Measurements from ENCODE around the gene PRRT3.
"Not testable (repeated sequence)": the region's sequence is repeated elsewhere in the genome, so short reads cannot be mapped to it uniquely, and the experiment has no call there.

PRRT3 gene

DNA sequence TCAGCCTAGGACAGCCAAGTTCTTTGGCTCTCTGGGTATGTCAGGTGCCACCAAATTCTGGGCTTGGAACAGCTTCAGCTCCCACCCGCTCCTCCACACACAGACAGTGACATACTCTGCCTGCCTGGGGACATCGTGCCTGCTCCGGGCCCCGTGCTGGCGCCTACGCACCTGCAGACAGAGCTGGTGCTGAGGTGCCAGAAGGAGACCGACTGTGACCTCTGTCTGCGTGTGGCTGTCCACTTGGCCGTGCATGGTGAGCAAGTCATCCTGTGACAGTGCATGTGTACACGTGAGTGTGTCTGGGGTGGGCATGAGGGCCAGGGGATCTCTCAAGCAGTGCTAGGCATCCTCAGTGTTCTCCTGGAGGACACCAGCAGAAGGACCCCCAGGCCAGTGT, 34.4 kb downstream of the PRRT3 start:
- no peak for DNase-seq (ENCODE audit: low read depth)

DNA sequence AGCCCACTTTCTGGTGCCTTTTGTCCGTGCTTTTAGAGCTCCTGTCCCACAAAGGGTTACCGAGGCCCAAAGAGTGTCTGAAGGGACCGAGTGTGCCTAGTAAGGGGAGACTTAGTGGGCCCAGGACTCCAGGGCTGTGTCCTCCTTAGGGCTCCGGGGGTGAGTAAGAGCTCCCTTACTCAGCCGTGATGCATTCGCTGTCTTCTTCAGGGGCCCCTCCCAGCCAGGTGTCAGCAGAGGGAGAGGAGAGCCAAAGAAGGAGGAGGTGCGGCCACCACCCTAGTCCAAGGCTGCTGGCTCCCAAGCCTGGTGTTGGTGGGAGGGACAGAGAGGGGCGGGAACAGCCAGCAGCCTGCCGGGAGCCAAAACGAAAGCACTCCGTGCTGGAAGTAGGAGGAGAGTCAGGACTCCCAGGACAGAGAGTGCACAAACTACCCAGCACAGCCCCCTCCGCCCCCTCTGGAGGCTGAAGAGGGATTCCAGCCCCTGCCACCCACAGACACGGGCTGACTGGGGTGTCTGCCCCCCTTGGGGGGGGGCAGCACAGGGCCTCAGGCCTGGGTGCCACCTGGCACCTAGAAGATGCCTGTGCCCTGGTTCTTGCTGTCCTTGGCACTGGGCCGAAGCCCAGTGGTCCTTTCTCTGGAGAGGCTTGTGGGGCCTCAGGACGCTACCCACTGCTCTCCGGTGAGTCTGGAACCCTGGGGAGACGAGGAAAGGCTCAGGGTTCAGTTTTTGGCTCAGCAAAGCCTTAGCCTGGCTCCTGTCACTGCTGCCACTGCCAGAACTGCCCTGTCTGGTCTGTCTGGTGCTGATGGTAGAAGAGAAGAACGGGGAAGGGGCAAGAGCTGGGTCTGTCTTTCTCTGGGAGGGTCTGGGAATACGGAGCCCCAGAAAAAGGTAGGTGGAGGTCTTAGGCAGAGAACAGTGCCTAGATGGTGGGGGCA, 35.2 kb downstream of the PRRT3 start, which contains the start of gene IL17RC:
TSS of gene IL17RC (plus strand) at position 365 of the 947 bp plus-strand sequence. CDS start at position 583, 218 bp downstream.
- peak; percentile 94 for DNase-seq (ENCODE audit: low read depth)

DNA sequence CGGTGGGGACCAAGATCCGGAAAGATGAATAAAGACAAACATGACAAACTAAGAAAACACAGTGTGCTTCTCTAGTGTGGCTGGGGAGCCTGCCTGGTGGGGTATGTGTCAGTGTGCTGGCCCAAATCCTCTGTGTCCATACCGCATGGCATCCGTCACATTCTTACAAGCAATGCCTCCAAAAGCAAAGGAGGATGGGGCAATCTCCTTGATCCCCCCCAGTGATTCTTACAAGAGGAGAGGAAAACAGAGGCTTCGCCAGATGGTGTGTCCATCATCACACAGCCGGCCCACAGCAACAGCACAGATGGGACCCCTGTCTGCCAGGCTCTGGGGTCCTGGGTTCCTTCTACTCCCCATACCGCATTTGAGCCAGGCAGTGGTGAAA, 35.9 kb downstream of the PRRT3 start:
- peak; percentile 56 for DNase-seq (ENCODE audit: low read depth)

DNA sequence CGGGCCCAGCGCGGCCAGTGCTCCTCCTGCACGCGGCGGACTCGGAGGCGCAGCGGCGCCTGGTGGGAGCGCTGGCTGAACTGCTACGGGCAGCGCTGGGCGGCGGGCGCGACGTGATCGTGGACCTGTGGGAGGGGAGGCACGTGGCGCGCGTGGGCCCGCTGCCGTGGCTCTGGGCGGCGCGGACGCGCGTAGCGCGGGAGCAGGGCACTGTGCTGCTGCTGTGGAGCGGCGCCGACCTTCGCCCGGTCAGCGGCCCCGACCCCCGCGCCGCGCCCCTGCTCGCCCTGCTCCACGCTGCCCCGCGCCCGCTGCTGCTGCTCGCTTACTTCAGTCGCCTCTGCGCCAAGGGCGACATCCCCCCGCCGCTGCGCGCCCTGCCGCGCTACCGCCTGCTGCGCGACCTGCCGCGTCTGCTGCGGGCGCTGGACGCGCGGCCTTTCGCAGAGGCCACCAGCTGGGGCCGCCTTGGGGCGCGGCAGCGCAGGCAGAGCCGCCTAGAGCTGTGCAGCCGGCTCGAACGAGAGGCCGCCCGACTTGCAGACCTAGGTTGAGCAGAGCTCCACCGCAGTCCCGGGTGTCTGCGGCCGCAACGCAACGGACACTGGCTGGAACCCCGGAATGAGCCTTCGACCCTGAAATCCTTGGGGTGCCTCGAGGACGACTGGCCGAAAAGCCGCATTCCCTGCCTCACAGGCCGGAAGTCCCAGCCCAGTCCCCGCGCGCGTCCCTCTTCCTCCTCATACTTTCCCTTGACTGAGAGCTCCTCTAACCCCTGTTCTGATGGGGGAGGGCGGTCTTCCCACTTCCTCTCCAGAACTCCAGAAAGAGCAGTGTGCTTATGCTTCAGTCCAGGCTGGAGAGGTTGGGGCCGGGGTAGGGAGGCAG, 36.7 kb downstream of the PRRT3 start:
- DNase-seq (ENCODE audit: low read depth): peak; percentile 71

DNA sequence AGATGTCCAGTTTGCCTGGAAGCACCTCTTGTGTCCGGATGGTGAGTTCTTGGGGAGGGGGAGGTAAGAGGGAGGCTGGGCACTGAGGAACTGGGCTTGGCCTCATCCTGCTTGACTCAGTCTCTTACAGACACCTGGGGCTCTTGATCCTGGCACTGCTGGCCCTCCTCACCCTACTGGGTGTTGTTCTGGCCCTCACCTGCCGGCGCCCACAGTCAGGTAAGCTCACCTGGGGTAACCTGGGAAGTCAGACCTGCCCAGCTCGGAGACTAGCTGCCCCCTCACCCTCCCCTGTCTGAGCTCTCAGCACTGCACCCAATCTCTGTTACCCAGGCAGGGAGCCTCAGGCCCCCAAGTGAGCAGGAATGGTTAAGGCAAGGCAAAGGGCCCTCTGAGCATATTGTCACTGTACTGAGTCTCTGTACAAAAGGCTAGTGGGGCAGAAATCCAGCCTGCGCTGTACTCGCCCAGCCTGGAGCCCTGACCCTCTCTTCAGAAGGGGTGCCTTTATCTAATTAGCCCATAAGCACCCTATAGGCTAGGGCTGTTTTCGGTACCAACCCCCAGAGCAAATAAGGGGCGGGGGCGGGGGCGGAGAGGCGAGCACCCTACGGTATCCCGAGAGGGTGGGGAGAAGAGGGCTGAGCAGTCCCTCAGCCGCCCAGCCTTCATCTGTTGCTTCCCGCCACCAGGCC, 37.5 kb downstream of the PRRT3 start:
- DNase-seq (ENCODE audit: low read depth): no peak

DNA sequence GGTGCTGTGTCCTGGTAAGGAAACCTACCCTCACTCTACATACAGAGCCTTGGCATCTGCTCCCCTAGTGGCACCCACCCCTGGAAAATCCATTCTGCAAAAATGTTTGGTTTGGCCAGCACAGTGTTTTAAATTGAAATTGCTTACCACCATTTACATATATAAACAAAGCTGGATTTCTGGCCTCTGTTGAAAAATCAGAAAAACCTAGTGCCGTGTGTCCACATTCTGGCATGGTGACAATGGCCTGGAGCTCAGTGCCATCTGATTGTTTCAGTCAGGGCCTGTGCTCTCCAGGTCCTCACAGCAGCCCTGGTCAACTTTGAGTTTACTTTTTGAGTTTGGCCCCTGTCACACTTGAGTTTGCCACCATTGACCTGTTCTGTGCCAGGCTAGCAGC, 38.2 kb downstream of the PRRT3 start:
- no peak for DNase-seq (ENCODE audit: low read depth)

DNA sequence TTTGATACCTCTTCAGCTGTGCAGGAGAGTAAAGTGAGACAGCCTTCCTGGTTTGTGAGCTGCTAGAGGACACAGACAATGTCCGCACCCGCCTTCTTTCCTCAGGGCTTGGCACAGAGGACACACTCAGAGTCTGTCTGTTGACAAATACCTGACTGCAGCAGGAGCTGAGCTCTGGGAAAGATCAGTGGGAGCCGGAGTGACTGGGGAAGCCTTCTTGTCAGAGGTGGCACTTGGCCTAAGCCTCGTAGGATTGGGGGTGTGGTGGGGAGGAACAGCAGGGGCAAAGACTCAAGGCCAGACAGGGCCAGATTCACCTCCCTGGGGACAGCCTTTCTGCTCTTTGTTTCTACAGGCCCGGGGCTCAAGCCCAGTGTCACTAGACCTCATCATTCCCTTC, 38.6 kb downstream of the PRRT3 start:
- DNase-seq (ENCODE audit: low read depth): no peak

DNA sequence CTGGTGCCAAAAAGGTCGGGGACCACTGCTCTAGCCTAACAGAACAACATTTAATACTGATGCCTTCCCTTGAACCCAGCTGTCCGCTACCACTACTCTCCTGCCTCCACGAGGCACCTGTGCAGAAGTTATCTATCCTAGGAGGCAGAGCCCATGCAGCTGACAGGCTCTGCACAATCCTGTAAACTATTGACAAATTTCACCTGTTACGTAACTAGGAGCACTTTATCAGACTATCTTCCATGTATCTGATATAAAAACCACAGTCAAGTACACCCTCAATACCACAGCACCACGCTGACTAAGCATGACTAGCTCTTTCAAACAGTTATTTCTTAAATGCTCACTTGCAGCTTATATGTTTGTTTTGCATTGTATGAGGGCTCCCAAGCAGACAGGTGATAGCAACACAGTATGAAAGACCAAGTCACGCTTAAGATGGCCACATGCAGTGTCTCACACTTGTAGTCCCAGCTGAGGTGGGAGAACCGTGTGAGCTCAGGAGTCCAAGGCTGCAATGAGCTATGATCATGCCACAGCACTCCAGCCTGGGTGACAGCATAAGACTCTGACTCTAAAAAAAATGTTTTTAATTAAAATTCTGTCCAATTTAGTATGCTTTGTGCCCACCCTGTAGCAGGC, 39.8 kb downstream of the PRRT3 start:
- DNase-seq (ENCODE audit: low read depth): peak; percentile 79

DNA sequence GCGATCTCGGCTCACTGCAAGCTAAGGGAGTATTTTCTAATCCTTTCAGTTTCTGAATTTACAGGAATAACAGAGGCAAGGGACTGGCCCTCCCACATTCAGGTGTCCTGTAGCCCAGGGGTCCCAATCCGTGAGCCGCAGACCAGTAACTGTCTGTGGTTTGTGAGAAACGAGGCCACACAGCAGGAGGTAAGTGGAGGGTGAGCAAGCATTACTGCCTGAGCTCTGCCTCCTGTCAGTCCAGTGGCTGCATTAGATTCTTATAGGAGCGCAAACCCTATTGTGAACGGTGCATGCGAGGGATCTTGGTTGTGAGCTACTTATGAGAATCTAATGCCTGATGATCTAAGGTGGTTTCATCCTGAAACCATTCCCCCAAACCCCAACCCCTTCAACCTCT, 40.3 kb downstream of the PRRT3 start:
- DNase-seq (ENCODE audit: low read depth): no peak

DNA sequence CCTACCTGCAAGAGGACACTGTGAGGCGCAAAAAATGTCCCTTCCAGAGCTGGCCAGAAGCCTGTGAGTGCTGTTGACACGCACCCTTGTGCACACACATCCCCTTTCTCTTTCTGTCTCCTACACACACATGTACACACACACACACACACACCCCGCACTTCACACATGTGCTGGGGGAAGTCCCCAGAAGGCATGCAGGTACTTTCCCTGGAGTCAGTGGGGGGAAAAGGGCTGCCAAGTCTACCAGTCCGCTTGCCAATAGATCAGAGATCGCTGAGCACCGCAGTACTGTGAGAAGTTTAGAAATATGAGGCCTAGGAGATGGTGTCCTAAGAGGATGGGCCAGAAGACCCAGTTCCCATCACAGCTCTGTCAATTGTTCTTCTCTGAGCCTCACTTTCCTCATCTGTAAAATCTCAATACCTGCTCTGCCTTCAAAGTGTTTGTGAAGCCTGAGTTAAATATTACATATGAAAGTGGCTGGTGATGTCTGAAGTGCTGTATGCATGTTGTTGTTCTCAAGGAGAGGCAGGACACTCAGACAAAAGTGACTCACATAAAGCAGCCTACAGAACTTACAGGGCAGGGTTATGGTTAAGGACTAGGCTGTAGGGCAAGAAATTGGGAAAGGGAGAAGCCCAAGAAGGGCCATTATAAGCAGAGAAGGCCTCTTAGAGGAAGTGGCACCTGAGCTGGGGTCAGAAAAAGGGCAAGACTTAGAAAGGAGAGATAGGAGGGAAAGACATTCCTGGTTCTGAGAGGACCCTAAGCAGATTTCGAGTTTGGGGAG, 42.8 kb downstream of the PRRT3 start:
- DNase-seq (ENCODE audit: low read depth): no peak

DNA sequence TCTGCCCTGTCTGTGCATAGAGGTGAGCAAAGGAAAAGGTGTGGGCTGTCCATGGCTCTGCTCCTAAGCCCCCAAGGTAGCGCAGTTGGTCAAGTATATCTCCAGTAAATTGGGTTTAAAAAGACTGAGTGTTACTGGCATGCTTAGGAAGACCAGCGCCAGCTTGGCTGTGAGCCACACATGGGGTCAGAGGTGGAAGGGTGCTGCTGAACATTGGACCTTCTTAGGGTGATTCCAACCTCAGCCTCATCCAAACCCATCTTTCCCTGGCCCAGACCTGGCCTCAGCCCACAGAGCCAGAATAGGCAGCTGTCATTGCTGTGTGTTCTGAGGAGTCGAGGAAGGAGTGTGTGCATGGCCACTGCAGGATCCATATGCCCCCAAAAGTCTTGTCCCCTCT, 43.9 kb downstream of the PRRT3 start:
- no peak for DNase-seq (ENCODE audit: low read depth)

DNA sequence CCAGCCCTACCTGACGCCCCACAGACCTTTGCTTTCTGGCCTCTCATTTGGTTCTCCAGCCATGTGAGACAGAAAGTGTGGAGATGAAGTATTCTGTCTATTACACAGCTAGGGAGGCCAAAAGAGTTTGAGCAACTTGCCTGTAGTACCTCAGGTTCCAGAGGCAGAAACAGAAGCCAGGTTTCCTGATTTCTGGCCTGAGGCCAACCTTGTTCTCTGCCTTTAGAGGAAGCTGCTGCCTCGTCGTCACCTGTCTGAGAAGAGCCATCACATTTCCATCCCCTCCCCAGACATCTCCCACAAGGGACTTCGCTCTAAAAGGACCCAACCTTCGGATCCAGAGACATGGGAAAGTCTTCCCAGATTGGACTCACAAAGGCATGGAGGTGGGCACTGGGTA, 45.7 kb downstream of the PRRT3 start:
- DNase-seq (ENCODE audit: low read depth): no peak

DNA sequence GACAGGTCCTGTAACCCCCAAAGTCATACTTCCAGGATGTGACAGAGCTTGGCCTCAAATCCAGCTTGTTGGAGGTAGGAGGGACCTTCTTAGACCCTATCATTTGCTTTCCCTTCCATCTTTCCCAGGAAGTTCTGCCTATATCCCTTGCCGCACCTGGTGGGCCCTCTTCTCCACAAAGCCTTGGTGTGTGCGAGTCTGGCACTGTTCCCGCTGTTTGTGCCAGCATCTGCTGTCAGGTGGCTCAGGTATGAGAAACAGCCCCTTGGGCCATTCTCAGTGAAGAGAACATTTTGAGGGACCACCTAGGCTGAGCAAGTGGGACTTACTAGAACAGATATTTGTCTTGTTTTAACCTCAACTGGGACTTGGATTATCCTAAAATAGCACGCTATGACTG, 48.3 kb downstream of the PRRT3 start:
- no peak for DNase-seq (ENCODE audit: low read depth)

DNA sequence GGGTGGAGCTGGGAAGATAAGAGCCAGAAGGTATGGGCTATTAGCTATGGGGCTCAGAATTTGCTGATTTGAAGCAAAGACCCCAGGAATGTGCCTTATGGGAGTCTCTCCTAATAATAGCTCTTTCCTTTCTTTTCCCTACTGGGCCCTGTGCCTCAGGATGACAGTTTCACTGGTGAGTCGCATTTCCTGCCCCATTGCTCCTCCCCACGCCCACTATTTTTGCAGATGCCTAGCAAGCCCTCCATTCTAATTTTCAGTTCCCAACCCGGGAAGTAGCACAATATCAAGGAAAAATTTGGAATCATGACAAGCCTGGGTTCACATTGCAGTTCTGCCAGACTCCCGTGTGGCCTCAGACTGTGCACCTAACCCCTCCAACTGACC, 49.0 kb downstream of the PRRT3 start:
- peak; percentile 61 for DNase-seq (ENCODE audit: low read depth)

DNA sequence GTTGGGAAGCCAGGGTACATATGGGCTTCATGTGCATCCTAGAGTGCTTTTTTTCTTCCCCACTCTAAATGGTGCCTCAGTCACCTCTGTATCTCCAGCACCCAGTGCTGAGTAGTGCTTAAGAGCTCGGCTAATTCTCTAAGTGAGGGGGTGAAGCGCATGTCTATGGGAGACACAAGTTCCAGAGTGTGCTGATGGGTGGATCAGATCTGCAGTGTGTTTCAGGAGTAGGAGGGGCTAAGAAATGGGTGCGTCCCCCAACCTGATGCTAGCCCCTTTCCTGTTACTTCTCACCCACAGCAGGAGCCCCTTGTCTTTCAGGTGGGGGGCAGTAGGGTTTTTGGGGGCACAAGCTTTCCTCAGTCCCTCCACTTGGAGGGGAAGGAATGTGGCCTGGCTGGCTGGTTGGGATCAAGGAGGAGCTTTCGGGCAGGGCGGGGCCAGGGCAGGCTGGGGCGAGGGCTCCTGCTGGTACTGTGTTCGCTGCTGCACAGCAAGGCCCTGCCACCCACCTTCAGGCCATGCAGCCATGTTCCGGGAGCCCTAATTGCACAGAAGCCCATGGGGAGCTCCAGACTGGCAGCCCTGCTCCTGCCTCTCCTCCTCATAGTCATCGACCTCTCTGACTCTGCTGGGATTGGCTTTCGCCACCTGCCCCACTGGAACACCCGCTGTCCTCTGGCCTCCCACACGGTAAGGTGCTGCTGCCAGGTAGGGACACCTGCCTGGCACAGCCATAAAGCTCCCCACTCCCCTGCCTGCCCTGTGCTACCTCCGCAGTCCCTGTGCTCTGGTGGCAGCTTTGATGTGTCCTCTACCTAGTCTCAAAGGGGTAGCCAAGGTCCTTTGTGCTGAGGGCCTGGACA, 49.6 kb downstream of the PRRT3 start, which contains the start of gene IL17RE:
TSS of gene IL17RE (plus strand) at position 477 of the 866 bp plus-strand sequence. CDS start at position 562, 85 bp downstream.
- no peak for DNase-seq (ENCODE audit: low read depth)

DNA sequence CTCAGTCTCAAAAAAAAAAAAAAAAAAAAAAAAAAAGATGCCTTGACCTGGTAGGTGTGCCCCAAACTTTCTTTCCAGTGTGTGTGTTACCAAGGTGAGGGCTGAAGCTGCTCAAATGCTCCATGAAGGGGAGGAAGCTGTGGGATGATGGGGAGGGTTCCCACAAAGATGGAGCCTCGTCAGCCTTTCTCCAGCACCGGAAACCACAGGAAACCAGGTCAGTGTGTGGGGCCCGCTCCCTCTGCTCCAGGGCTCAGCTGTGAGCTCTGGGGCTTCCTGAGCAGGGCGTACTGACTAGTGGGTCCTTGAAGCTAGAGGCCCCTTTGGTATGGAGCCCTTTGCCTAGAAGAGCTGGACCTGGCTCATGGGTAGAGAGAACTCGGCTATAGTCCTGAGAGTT, 50.2 kb downstream of the PRRT3 start:
- DNase-seq (ENCODE audit: low read depth): no peak

DNA sequence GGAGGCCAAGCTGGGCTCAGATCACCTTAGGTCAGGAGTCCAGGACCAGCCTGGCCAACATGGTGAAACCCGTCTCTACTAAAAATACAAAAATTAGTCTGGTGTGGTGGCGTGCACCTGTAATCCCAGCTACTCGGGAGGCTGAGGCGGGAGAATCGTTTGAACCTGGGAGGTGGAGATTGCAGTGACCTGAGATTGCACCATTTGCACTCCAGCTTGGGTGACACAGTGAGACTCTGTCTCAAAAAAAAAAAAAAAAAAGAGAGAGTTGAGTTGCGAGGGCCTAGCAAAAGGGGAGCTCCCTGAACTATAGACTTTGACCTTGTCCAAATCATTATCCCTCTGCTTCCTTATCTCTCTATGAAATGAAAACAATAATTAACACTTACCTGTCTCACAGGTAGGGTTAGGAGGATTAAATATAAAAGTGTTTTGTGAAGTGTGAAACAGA, 51.2 kb downstream of the PRRT3 start:
- not testable (repeated sequence) for DNase-seq (ENCODE audit: low read depth)

DNA sequence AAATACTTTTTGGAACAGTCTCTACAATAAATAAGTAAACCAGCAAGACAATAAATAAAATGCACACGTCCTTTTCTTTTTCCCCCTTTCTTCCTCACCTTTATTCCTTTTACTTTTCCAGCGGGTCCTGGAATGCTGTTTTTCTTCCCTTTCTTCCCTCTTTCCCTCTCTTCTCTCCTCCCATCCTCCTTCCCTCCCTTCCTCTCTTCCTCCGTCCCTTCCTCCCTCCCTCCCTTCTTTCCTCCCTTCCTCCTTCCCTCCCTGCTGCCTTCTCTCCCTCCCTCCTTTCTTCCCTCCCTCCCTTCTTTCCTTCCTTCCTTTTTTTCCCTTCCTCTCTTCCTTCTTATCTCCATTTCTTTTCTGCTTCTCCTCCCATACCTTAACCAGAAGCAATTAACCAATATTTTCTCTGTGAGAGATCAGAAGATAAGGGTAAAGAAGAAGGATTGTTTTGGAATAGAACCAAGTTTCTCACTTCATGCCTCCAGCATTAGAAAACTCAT, 52.9 kb downstream of the PRRT3 start:
- no peak for DNase-seq (ENCODE audit: low read depth)

DNA sequence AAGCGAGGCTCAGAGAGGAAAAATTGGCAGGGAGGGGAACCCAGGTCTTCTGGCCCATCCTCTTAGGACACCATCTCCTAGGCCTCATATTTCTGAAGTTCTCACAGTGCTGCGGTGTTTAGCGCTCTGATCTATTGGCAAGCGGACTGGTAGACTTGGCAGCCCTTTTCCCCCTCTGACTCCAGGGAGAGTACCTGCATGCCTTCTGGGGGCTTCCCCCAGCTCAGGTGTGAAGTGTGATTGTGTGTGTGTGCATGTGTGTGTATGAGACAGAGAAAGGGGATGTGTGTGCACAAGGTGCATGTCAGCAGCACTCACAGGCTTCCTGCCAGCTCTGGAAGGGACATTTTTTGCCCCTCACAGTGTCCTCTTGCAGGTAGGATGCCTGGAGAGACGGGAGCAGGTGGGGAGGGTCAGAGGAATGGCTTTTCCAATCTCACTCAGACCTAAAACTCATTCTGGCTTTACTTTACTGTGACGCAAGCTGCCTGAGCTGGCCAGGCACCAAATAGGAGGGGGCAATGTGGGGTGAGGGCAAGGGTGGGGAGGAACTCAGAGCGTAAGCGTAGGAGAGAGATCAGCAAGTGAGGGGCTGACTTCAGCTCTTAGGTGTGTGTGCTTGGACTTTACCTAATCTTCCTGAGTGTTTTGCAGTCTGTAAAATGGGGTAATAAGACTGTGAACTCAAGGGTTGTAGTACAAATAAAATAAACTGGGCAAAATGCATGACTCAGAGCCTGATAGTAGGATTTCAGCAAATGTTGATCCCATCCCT, 53.6 kb downstream of the PRRT3 start:
- DNase-seq (ENCODE audit: low read depth): no peak

Measured in ELR (cell line).